Mesenteric fat pad (tissue), 1 donor: ENCODE results near the gene TBC1D10A. TPM values are rescaled to one million over a fixed set of nuclear protein-coding genes. Genes with fewer than 3 reads are reported as not detected.

ENCODE experiments used
- DNase-seq: peaks from one replicate; pipeline ENCODE4 v3.0.0-alpha.2; 2020; ENCODE audit warnings: low spot score
- total RNA-seq: library from RNA; stranded (reverse); fragmentation: NEBNext Ultra II Directional; extraction: Animal tissue kit (Norgen Biotek cat#: 25700); gene quantifications from one replicate; pipeline ENCODE4 v1.2.1, GENCODE V29; 2021
- donor health status: DM: yes; HTN: yes; CAD: no.

Gene TBC1D10A
- total RNA-seq, 1 donor from 2014 or later, result 25.8 TPM

DNA sequence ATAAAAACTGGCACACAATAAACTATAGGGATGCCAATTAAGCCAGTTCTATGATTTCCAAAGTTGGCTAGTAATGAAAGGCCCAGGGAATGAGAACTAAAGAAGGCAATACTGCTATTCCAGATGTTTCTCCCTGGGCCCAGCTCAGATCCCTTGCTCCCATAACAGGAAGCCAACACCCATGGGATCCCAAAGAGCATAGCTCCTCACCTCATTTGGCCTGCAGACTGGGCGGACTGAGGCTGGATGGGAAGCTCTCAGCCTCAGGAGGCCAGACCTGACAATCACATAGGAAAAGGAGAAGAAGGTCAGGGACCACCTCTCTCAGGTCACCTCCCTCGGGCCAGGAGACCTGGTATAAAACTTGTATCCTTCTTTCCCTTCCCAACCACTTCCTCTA lies 5.3 kb downstream of the TBC1D10A start:
- no peak for DNase-seq

DNA sequence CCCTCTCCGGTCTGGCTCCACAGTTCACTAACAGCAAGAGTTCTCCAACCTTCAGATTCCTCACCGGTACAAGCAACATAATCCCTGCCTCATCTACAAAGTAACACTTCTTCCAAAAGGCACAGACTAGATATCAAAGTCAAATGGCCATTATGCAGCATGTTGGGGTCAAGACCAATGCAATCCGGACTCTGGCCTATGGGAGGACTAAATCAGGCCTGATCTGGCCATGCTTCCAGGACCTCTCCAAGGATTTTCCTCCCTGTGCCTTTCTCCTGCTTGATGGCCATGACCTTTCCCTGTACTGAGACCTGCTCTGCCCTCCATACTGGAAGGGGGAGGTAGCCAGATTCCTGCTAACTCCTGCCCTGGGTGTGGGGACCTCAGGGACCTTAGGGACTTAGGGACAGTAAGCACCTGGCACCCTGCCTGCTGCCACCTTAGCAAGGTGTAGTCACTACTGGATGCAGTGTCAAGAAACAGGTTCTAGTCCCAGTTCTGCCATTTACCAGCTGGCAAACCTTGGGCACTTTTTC lies 6.7 kb downstream of the TBC1D10A start:
- DNase-seq, result no peak

DNA sequence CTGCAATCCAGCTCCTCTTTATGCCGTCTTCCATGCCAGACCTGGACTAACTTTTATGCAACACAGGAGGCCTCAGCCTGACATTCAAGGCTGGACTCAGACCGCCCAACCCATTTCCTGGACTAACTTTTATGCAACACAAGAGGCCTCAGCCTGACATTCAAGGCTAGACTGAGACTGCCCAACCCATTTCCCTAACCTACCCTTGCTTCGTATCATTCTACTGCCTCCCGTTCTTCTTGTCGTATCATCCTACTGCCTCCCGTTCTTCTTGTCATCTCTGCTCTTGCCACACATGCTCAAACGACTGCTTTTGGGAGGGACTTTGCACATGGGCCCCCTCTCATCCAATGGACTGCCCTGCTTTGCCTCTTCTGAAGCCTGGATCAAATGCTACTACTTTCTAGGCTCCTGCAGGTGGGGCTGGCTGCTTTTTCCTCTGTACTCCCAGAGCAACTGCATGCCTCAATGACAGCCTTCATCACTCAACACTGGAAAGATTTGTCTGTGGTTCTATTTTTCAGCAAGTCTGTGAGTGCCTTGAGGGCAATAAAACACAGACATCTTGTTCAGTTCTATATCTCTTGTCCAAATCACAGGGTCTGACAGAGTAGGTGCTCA lies 7.8 kb downstream of the TBC1D10A start:
- DNase-seq, result no peak

DNA sequence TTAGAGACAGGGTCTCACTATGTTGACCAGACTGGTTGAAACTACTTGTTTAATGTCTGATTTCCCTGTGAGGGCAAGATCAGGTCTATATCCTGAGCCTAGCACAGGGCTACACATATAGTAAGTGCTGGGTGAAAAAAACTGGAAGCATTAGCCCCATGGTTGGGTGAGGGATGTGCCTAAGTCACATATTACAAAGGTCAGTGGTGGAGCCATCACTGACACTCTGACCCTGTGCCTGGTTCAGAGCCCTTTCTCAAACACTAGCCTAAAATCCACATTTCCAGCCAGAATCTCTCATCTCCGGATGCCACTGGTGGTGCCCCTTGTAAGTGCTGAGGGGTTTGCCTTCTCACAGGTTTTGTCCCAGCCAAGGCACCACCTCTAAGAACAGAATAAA lies 9.0 kb downstream of the TBC1D10A start:
- DNase-seq, result no peak

DNA sequence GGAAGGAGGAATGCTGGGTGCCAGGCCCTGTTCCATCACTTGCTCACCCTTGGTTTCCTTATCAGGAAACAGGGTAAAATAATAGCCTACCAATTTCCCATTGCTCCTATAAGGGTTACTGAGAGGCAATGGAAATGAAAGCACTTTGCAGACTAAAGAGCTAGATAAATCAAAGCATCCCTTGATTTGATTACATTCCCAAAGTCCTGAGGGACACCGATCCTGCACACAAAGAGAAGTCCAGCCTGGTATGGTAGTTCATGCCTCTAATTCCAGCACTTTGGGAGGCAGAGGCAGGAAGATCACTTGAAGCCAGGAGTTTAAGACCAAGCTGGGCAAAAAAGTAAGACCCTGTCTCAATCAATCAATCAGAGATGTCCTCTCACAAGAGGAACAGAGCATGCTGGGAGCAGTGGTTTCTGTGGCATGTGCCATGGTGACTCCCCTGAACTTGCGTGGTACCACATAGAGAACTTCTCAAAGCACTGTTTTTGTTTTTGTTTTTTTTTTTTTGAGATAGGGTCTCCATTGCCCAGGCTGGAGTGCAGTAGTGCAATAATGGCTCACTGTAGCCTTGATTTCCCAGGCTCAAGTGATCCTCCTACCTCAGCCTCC lies 10.7 kb downstream of the TBC1D10A start:
- no peak for DNase-seq

DNA sequence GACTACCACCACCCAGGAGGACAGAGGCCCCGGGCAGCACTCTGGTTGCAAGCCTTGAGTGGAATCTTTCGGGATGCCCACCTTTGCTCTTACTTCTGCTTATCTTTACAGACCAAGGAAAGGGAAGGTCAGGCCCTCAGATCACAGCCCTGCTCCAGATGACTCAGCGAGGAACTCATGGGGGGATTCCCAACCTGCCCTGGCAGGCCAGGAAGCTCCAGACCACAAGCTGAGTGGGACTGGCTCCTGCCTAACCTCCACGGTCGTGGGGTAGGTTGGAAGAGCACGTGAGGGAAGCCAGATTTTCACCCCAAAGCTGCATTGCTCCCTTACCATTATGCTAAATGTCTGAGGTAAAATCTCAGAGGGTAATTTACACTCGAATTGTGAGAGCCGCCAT lies 11.8 kb downstream of the TBC1D10A start:
- no peak for DNase-seq

DNA sequence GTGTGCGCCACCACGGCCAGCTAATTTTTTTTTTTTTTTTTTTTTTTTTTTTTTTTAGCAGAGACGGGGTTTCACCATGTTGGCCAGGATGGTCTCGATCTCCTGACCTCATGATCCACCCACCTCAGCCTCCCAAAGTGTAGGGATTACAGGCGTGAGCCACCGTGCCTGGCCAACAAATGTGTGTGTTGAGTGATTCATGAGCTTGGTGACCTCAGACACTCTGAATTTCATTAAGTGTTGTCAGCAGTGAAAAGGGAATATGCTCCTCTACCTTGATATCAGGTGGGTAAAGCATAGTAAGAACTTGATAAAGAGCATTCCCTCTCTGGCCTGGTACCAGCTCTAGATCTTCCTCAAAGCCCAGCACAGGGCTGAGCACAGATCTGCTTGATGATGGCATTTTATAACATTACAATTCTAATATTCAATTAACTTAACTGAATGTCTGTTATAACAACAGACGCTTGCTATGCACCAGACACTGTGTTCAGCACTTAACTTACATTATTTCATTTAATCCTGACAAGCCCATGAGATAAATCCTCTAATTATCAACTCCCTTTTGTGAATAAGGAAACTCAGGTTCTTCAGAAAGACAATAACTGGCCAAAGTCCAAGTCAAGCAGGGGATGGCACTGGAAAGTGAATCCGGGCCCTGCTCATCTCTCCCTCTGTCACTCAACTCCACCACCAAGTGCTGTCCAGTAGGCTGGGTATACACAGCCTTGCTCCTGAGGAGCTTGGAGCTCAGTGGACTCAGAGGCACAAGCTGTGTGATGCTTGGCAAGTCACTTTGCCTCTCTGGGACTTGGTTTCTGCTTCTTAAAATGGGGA lies 13.0 kb downstream of the TBC1D10A start:
- DNase-seq, result no peak

DNA sequence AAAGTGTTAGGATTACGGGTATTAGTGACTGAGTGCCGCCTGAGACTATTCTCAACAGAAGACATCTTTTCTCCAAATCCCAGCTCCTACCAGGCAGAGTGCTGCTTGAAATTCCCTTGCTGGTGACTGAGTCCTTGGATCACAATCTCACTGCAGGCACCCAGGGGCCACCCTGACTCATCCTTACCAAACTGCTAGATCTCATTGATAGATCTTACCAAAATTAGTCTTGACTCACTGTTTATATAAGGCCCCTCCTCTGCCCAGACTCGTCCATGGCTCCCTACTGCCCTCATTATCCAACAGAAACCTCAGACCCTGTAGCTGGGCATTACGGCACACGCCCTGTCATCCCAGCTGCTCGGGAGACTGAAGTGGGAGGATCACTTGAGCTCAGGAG lies 14.7 kb downstream of the TBC1D10A start:
- no peak for DNase-seq

DNA sequence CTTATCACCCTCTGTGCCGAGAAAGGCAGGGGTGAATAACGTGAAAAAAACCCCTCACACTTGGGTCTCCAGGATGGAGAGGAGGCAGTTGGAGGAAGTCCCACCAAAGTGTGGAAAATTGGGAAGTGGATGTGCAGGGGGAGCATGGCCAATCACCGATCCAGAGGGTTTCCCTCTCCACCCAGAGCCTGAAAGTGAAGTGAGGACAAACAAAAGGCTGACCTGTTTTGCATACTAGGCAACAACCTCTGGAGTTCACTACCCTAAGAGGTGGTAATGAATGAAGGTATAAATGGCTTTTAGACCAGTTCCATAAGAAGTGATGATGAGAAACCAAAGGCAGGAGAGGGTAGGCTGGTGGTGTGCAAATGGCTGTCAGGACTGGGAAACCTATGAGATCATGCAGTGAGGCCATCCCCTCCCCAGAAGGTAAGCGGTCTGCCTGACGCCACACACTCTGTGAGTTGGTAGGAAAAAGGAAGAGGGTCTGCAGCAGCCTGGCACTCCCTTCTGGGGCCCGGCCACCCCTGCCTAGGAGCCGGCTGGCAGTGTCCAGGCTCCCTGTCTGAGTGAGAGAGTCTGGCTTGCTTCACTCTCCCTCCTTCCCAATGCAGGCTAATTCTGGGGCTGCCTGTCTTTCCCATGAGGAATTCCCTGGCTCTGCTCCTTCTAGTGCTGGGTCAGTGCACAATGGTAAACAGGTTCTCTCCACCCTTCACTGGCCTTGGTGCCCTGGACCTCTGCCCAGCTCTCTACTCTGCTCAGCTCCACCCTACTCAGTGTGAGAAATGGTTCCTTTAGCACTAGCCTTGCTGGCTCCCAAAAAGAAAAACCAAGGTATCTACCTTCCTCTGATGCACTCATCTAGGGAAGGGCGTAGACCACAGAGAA lies 15.6 kb downstream of the TBC1D10A start:
- no peak for DNase-seq

DNA sequence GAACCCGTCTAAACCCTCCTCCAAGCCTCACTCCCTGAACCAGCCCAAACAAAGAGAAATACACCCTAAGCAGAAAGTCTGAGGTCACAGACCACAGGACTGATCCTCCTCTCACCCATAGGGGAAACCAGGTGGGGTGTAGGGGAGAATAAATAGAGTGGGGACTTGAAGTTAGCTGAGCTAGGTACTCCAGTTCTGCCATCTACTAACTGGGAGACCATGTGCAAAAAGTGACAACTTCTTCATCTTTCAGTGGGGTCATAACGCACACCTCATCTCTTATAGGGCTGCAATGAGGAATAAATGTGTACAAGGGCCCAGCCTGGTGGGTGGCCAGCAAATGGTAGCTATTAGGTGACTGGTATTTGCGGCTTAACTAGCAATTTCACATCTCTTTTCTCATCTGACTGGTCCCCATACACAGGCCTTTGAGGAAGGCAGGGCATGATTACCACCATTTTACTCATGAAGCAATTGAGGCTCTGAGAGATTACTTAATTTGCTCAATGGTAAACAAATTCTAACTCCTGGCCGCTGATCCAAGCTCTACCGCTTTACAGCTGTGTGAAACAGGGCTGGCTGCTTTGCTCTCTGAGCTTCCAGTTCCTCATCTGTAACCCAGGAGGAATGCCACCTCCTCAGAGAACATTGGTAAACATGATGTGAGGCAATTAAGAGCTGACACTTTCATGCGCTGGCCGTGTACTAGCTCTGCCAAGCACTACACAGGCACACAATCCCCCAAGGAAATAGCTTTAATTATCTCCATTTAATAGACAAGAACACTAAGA lies 16.6 kb downstream of the TBC1D10A start:
- no peak for DNase-seq

DNA sequence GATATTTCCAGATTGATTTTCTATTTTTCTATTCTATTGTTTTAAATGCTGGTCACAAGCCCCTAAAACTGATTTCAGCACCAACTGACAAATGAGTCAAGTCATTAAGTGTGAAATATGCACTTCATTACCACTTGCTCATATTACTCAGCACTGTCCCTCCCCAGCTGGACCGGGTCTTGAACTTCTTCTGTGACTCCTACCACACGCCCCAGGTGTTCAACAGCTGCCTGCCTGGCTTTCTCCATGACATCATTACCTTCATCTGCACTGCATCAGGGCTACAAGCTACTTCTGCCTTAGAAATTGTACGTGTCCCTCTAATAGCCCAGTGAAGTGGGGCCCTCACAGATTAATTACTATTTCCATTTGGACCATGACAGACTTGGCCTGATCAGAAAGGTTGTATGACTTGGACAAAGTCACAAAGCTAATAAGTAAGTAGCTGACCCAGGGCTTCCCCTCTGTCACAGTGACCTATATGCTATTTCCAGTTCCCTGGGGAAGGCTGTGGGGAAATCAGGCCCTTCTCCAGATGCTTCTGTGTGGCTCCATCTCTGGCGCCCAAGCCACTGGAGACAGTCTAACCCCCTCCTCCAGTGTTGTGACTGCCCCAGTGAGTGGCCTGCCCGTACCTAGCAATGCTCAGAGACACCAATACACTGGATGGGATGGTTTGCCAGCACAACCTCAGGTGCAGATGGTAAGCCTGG lies 18.1 kb downstream of the TBC1D10A start:
- DNase-seq, result no peak

DNA sequence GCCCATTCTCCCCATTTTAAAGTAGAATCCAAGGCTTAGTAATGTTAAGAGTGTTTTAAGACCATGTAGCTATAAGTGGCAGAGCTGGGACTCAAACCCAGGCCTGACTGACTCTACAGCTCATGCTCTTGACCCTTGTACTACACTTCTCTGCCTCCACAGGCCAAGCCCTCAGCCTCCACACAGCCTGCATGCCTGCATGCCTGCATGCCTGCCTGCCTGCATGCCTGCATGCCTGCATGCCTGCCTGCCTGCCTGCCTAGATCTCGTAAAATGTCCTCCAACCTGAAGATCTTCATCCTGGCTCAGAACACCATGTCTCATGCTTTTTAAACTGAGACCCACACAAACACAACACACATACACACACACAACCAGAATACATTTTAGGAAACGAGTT lies 18.6 kb downstream of the TBC1D10A start:
- no peak for DNase-seq

DNA sequence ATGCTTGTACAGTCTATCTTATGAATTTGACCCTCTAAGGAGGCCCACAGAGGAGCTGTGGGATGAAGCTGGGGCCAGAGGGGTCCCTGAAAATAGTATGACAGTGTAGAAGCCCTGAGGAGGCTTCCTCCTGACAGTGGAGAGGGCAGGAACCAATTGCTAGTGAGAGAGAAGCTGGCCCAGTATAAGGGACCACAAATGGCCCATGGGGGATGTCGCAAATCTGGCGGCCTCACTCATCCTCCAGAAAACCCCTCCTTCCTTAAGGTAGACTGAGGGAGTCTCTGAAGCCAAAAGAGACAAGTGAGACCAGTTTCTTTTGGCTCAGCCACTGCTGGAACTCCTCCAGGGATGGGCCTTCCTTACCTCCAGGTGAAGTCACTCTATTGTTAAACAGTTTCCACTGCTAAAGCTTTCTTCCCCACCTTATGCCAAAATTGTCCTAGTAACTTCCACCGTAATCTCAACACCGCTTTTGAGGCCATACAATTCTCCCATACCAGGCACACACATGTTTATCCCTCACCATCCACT lies 19.6 kb downstream of the TBC1D10A start:
- no peak for DNase-seq

DNA sequence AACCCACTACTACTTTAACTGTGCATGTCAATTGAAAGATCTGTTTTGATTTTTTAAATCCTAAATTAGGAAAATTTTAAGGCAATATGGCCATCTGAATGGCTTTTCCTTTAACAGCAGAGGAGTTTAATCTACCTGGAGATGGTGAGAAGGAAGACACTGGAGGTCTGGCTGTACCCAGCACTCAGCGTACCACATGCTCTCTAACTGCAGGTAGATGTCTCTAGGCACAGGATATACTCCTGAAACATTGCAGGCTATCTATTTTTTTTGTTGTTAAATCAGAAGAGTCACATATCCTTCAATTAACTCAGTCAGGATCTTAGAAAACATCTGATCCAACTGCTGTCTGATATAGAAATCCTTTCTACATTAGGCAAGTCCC lies 20.1 kb downstream of the TBC1D10A start:
- DNase-seq, result no peak

DNA sequence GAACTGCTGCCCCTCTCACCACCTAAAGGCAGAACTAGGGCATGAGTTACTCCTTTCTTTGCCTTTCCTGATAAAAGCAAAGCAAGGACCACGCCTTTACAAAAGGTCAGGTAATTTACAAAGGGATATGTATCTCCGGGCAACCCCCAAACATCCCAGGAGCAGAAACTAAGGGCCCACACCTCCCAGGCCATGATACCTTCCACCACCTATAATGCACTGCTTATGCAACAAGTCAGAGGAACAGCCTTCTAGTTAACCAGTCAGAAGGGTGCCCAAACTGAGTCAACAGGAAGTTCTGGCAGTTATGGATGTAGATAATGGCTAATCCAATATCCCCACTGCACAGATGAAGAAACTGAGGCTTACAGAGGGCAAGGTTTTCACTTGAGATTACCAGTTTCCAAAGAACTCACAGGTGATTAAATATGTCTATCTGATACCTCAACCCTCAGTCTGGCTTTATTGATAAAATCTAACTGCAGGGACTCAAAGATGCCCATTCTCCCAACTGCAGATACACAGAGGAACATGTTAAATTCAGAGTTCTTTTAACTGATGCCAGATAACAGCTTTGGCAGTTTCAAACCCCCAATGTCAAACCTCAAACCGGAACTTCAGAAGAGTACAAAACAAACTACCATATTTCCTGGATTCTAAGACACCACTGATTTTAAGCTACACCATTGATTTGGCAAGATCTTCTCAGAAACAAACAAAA lies 20.7 kb downstream of the TBC1D10A start:
- DNase-seq, result no peak

DNA sequence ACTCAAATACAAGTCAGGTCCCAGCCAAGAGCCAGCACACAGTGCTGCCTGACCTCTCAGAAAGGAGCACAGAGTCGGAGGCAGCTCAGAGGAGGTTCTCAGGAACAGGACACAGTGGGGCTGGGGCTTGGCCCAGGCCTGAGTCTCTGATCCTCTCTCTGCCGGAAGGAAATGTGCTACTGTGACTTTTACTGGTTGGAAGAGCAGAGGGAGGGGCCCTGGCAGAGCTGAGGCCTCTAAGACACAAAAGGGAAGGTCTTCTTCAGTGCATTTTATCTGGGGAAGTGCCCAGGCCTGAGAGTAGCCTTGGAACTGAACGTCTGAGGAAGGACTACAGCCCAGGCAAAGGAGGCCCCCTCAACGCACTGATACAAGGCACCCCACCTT lies 21.2 kb downstream of the TBC1D10A start:
- DNase-seq, result no peak

DNA sequence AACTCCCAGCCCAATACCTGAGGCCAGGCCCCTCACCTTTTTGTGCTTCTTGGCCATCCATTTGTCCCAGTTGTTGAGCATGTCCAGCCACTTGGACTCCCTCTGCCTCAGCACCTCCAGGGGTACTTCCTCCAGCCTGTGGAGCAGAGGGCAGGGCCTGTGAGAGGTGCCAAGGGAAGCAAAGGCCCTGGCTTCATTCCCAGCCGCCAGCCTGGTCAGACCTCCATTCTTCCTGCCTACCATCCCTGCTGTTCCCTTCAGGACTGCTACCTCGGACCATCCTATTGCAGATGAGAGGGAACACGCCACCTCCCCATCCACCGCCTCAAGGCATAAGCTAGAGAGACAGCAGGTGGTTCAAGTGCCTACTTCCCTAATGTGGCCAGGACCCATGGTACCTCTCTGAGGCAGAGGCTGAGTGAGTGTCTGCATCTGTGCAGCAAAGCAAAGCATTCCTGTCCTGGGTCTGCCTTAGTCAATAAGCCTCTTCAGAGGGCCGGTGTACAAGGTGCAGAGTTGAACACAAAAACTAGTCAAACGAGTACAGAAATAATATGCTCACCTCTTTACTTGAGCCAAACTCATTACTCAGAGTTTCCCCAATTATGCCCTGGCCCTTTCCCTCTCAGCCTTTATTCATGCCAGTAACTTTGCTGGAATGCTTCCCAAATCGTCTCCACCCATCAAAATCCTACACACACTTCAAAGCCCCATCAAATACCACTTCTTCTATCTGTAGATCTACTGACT lies 22.1 kb downstream of the TBC1D10A start:
- DNase-seq, result no peak

DNA sequence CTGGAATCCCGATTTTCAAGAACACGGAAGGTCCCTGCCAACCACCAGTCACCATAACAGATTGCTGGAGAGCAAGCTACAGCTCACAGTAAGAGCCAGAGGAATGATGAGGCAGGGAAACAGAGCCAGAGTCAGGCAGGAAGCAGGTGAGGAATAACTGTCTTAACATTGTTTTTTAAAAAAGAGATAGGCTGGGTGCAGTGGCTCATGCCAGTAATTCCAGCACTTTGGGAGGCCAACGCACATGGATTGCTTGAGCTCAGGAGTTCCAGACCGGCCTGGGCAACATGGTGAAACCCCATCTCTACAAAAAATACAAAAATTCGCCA lies 24.0 kb downstream of the TBC1D10A start:
- no peak for DNase-seq
